Measurements from ENCODE around the gene SLC9C2.
"Not testable (repeated sequence)": the region's sequence is repeated elsewhere in the genome, so short reads cannot be mapped to it uniquely, and the experiment has no call there.

The SLC9C2 gene

GRCh38 chr1:173603056-173603591 is at the start of gene SLC9C2:
Gene SLC9C2 (minus strand): TSS chr1:173603072. CDS start chr1:173601776, 1,296 bp downstream.
- DNase-seq, result no peak

DNA sequence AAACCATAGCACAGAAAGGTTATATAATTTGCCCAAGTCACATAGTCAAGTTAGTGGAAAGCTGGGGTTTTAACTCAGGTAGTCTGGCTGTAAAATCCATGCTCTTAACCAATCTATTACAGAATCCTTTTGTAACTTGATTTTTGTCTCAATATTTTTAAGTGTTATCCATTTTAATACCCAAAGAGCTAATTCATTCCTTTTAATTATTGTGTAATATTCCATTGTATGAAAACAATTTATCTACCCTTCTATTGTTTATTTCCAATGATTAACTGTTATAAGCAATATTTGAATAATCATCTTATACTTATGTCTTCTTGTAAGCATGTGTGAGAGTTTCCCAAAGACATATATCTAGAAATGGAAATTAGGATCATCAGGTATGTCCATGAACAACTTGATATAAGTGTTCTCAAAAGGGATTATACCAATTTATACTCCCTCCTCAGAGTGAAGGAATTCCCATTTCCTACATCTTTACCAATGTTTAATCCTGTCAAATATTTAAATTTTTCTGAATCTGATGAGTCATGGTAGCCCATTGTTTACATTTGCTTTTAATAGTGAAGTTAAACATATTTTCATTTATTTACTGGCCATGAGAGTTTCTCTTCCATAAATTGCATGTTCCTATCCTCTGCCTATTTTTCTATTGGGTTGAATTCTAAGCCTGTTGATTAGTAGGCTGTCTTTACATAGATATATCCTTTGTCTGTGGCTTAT is 46.2 kb upstream of the SLC9C2 start:
- DNase-seq, result no peak

- DNase-seq, result no peak
These were observed 43.8 kb upstream of the SLC9C2 start for GRCh38 chr1:173646656-173647055.

DNA sequence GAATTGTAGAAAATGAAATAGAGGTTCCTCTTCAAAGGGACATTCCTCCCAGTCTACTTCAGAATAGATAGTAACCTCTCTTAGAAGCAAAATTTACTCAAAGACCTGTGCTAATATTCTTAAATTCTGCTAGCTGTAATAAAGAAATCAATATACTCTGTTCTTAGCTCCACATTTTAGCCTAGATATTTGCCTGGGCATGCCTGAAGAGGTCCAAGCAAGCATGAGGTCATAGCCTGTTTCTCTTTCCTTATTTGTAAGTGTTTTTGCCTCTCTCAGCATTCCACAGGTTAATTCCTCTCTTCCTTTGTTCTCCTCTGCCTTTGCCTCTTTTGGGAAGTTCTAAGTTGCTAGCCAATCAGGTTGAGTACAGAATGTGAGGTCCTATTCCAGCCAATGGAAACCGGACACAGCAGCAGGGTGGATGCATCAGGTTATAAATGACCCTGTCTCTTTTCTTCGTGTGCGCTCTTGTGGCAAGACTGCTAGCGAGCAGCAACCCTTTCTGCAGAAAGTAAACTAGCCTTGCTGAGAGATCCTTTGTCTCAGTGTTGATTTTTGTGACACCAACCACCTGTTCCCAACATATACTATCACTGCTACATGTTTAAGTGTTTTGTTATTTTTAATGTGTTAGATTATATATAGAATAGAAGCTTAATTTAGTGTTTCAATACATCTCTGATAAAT is 39.7 kb upstream of the SLC9C2 start:
- not testable (repeated sequence) for DNase-seq

DNA sequence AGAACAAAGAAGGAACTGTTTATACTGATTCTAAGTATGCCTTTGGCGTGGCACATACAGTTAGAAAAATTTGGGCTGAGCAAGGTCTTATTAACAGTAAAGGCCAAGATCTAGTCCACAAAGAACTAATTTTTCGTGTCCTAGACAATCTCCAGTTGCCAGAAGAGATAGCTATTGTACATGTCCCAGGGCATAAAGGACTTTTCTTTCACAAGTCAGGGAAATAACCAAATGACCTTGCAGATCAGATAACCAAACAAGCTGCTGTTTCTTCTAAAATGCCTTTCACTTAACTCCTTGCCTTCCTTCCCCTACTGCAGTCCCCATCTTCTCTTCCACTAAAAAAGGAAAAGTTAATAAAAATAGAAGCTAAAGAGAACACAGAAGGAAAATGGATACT is 36.2 kb upstream of the SLC9C2 start:
- no peak for DNase-seq

DNA sequence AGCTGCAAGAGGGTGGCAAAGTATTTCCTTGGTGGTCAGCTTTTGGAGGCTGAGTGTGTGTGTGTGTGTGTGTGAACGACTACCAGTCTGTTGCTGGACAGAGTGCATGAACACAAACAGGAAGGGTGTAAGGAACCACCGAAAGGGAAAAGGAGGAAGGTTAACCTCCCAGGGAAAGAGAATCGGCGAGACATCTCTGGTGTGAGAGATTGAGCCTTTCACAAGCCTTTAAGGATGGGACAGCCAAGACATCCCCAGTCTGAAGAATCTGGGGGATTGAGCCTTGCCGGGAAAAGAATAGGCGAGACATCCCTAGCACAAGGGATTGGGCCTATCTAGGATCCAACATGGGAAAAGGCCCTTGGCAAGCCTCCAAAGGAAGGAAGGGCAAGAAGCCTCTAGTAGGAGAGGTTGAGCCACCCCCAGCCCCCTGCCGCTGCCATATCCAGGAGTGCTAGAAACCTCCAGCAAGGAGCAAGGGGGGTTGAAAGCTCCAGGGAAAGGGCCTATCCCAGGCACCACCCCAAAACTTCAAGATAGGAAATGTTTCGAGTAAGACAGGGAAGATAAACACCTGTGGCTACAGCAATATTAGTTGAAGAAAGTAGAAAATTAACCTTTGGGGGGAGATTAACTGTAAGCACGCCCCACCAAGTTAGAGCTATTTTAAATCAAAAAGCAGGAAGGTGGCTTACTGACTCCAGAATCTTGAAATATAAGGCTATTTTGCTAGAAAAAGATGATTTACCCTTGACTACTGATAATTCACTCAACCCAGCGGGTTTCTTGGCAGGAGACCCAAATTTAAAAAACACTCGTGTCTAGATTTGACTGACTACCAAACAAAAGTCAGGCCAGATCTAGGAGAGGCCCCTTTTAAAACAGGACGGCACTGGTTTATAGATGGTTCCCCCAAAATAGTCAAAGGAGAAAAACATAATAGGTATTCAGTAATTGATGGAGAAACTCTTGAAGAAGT is 35.5 kb upstream of the SLC9C2 start:
- DNase-seq, result no peak

GRCh38 chr1:173637236-173638042 is 34.6 kb upstream of the SLC9C2 start:
- not testable (repeated sequence) for DNase-seq

DNA sequence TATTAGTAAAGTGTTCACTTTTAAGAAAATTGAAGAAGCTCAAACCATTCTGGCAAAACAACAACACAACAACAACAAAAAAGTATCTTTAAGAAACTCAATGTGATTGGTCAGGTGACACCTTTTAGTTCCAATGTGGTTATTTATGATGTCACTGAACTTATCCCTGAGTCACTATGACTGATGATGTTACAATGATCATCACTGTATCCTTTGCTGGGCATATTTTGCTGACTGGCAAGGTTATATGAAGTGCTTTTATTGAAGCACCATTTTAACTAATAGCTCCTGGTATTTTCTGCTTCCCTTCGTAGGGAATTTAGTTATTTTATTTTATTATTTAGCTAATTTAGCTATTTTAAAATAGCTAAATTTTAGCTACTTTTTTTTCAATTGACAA is 32.2 kb upstream of the SLC9C2 start, which contains the start of gene TEX50:
TEX50 (plus strand) TSS at position 223 of the 400 bp plus-strand sequence. CDS start 184 bp downstream, outside the sequence.
- DNase-seq, result no peak

GRCh38 chr1:173628888-173629287 is 26.0 kb upstream of the SLC9C2 start:
- DNase-seq, result no peak

DNA sequence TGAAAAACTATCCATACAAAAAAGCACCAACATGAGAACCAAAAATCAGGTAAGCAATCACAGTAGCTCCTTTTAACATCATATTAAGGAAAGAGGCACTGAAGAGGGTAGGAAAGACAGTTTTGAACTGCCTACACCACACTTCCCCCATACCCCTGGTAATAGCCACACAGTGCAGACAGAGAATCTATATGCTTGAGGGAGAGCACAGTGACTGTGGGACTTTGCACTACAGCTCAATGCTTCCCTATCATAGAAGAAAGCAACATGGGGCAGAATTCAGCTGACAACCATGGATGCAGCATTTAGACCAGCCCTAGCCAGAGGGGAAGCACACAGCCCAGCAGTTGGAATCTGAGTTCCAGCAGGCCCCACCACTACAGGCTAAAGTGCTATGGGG is 24.4 kb upstream of the SLC9C2 start:
- no peak for DNase-seq

DNA sequence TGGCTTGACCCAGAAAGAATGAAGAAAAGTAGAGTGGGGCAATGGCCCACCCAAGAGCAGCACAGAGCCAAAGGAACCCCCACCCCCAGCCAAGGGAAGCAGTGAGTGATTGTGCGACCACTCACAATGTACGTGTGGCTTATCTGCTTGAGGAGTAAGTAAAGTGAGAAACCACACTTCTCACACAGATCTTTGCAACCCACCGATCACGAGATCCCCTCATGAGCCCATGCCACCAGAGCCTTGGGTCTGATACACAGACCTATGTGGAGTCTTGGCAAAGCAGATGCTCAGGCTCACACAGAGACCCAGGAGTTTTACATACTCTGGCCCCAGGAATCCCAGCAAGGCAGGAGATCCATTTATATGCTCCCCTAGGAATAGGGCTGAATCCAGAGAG is 14.0 kb upstream of the SLC9C2 start:
- no peak for DNase-seq

GRCh38 chr1:173613086-173613485 is 10.2 kb upstream of the SLC9C2 start:
- DNase-seq, result not testable (repeated sequence)

GRCh38 chr1:173608503-173609216 is 5.8 kb upstream of the SLC9C2 start:
- no peak for DNase-seq

DNA sequence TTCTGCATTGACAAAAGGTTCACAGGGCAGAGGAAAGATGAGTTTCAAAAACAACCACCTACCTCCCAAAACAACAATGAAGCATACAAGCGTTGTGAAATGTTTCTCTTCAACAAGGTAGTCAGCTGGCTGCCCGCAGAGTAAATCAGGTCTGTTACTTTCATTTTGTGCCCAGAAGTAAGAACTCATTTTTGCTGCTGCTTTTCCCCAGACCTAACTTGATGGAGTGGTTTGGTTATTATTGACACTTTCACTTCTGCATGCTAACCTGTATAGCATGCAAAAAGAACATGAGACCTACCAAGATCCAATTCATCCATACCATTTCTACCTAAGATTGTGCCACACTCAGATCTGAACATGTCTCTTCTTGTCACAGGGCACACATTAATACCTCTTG is 1.3 kb downstream of the SLC9C2 start:
- DNase-seq, result no peak

GRCh38 chr1:173596097-173596825 is 6.6 kb downstream of the SLC9C2 start:
- DNase-seq, result no peak

- not testable (repeated sequence) for DNase-seq
These were observed 11.7 kb downstream of the SLC9C2 start for GRCh38 chr1:173591138-173591537.

- DNase-seq, result no peak
These were observed 12.3 kb downstream of the SLC9C2 start for GRCh38 chr1:173590557-173590956.

GRCh38 chr1:173581383-173582079 is 21.3 kb downstream of the SLC9C2 start:
- no peak for DNase-seq

- DNase-seq, result no peak
These were observed 22.2 kb downstream of the SLC9C2 start for GRCh38 chr1:173580658-173581057.

DNA sequence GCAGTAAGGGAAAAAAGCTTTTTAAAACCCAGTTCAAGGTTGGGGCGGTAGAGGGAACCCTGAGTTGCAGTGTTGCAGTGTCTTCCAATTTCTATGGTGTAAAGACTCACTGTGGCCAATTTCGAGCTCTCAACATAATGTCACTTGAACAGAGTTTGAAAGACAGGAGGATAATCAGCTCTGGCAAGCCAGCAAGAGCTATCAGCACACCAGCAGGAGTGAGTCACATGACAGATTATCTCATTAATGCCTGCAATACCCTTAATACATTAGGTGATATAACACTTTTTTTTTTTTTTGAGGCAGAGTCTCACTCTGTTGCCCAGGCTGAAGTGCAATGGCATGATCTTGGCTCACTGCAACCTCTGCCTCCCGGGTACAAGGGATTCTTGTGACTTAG is 22.8 kb downstream of the SLC9C2 start:
- DNase-seq, result no peak

All from fibroblast of skin of right quadriceps (primary cell).